Measurements from ENCODE around the gene CEACAM20. TPM values are rescaled to one million over a fixed set of nuclear protein-coding genes. Genes with fewer than 3 reads are reported as not detected.

CEACAM20 gene
- not detected in 5 replicates for total RNA-seq (2022; extraction: Qiagen RNA extraction)

GRCh38 chr19:44529536-44529935, at the start of gene CEACAM20:
CEACAM20 (minus strand) TSS chr19:44529675; CDS start chr19:44529509, 166 bp downstream.

GRCh38 chr19:44499962-44500949, 29.2 kb downstream of the CEACAM20 start, which contains the start of gene ZNF180:
ZNF180 (minus strand) TSS chr19:44500522; CDS start chr19:44497334, 3,188 bp downstream.

Other genes with a start within 250 kb of the CEACAM20 start
- 2.8 to 3.9 TPM (median 3.0 TPM) in 5 replicates for gene ZNF235, start 224.7 kb downstream of the CEACAM20 start, total RNA-seq (2022; extraction: Qiagen RNA extraction)
- 1.5 to 2.3 TPM (median 2.1 TPM) in 5 replicates for gene ZNF112, start 173.0 kb downstream of the CEACAM20 start, total RNA-seq (2022; extraction: Qiagen RNA extraction)
- gene ZNF285, start 128.1 kb downstream of the CEACAM20 start, total RNA-seq (2022; extraction: Qiagen RNA extraction) = 1.7 to 2.5 TPM (median 2.1 TPM) in 5 replicates
- gene ZNF229, start 81.2 kb downstream of the CEACAM20 start, total RNA-seq (2022; extraction: Qiagen RNA extraction) = 2.6 to 3.1 TPM (median 2.9 TPM) in 5 replicates
- gene ZNF180, start 29.2 kb downstream of the CEACAM20 start, total RNA-seq (2022; extraction: Qiagen RNA extraction) = 7.5 to 8.9 TPM (median 8.5 TPM) in 5 replicates
- 0.19 to 0.66 TPM (median 0.43 TPM) in 5 replicates for gene IGSF23, start 83.9 kb upstream of the CEACAM20 start, total RNA-seq (2022; extraction: Qiagen RNA extraction)
- 104 to 117 TPM (median 109 TPM) in 5 replicates for gene PVR, start 114.2 kb upstream of the CEACAM20 start, total RNA-seq (2022; extraction: Qiagen RNA extraction)
- gene CEACAM19, start 141.8 kb upstream of the CEACAM20 start, total RNA-seq (2022; extraction: Qiagen RNA extraction) = 7.1 to 12.3 TPM (median 9.3 TPM) in 5 replicates
- gene CEACAM16, start 169.5 kb upstream of the CEACAM20 start, total RNA-seq (2022; extraction: Qiagen RNA extraction) = 0.17 to 0.18 TPM in 2 of 5 replicates, not detected in the others
- 36.2 to 64.0 TPM (median 57.4 TPM) in 5 replicates for gene BCL3, start 219.0 kb upstream of the CEACAM20 start, total RNA-seq (2022; extraction: Qiagen RNA extraction)
- not detected in 5 replicates for gene CBLC, start 248.2 kb upstream of the CEACAM20 start, total RNA-seq (2022; extraction: Qiagen RNA extraction)